Right lobe of liver (tissue), 6 donors: ENCODE results near the gene CGB1. TPM values are rescaled to one million over a fixed set of nuclear protein-coding genes. Genes with fewer than 3 reads are reported as not detected.

Experiments used
- ATAC-seq, 4 donors: fragments of 200-7000 bp; cut with Tn5 transposase; one replicate each; pipeline ENCODE4 v1.9.1; 2020; ENCODE audit warnings: mild to moderate bottlenecking in 4 of 4, moderate library complexity in 4 of 4
- DNase-seq, 3 donors: peaks; one replicate each; pipeline ENCODE4 v3.0.0-alpha.2; 2020
- H3K27ac ChIP-seq, 3 donors: fragments of 200-600 bp; one replicate each; pipeline ENCODE4 v1.8.0; 2022
- H3K27me3 ChIP-seq, 2 donors: fragments of 200-600 bp; one replicate each; pipeline ENCODE4 v1.8.0; 2022
- H3K36me3 ChIP-seq, 4 donors: fragments of 200-600 bp; sonication (generic) in 1 of 4; one replicate each; pipeline versions ENCODE4 v1.5.1 to v1.8.0; 2017 to 2022; ENCODE audit warnings: control low read depth in 1 of 4
- H3K4me1 ChIP-seq, 4 donors: fragments of 200-600 bp; sonication (generic) in 1 of 4; one replicate each; pipeline versions ENCODE4 v1.5.1 to v1.8.0; 2017 to 2022; ENCODE audit warnings: control low read depth in 1 of 4
- H3K4me3 ChIP-seq, 3 donors: fragments of 200-600 bp; one replicate each; pipeline ENCODE4 v1.8.0; 2022
- H3K9me3 ChIP-seq, 4 donors: fragments of 200-600 bp; sonication (generic) in 1 of 4; one replicate each; pipeline versions ENCODE4 v1.5.1 to v1.8.0; 2017 to 2022; ENCODE audit warnings: control low read depth in 1 of 4
- CTCF ChIP-seq, 4 donors: fragments of 200-600 bp in 3 of 4; fragments of 450-650 bp in 1 of 4; IDR thresholded peaks; one replicate each; pipeline versions ENCODE4 v1.5.1 to v1.8.0; 2016 to 2022; ENCODE audit warnings: antibody characterized with exemption in 4 of 4, mild to moderate bottlenecking in 2 of 4
- POLR2A ChIP-seq: fragments of 450-650 bp; IDR thresholded peaks from one replicate; pipeline ENCODE4 v1.6.1; 2017; ENCODE audit warnings: antibody characterized with exemption, mild to moderate bottlenecking
- WGBS: methylation state at CpG from one replicate; pipeline ENCODE4 v1.1.6; 2018; ENCODE audit warnings: low coverage, low lambda C conversion rate; ENCODE audit not compliant: insufficient coverage; ENCODE audit errors: missing lambda C conversion rate; 5-methylcytosine and 5-hydroxymethylcytosine counted together
- intact Hi-C, 2 donors: fragments of 100-400 bp; cut with DNase I; formaldehyde crosslinking; loops; one replicate each; pipeline versions ENCODE4 v1.11.2 to v1.14.1; 2022
- total RNA-seq, 6 experiments: library from RNA; depleted of rRNA in 2 of 6; stranded (reverse); fragments of >200 nt in 2 of 6; fragmentation: NEBNext Ultra II Directional in 3 of 6; extraction: Animal tissue kit (Norgen Biotek cat#: 25700) in 3 of 6; gene quantifications; one replicate each; pipeline versions ENCODE4 v1.1.0 to v1.2.4, GENCODE V29; 2016 to 2023
- donor health status: DM: no; HTN: yes; CAD: no.
- donor health status: DM: no; HTN: no; CAD: no.
- donor health status: DM: no; HTN: no; CAD: no.
- donor health status: DM: no; HTN: yes; CAD: no.
- donor health status: DM: no; HTN: yes; CAD: no.

Gene CGB1
- total RNA-seq, 6 experiments from 2014 or later = not detected

GRCh38 chr19:49004133-49004532 is 32.6 kb downstream of the CGB1 start:
- Histone ChIP-seq H3K9me3 (no peaks in the 10 kb centered on the region), H3K4me1 (no peaks in the 10 kb centered on the region), H3K36me3 (peaks cover 0 to 32% (median 15%) of the 10 kb centered on the region in 4 donors), H3K27ac (no peak overlapping the region), H3K27me3 (no peaks in the 10 kb centered on the region), H3K4me3 (no peak overlapping the region)
- WGBS = 100% methylated on average over 1 of the region's 15 CpGs
- intact Hi-C loops = no loop called here
- TF ChIP-seq POLR2A = no peak
- no peak for DNase-seq
- no peak for ATAC-seq

DNA sequence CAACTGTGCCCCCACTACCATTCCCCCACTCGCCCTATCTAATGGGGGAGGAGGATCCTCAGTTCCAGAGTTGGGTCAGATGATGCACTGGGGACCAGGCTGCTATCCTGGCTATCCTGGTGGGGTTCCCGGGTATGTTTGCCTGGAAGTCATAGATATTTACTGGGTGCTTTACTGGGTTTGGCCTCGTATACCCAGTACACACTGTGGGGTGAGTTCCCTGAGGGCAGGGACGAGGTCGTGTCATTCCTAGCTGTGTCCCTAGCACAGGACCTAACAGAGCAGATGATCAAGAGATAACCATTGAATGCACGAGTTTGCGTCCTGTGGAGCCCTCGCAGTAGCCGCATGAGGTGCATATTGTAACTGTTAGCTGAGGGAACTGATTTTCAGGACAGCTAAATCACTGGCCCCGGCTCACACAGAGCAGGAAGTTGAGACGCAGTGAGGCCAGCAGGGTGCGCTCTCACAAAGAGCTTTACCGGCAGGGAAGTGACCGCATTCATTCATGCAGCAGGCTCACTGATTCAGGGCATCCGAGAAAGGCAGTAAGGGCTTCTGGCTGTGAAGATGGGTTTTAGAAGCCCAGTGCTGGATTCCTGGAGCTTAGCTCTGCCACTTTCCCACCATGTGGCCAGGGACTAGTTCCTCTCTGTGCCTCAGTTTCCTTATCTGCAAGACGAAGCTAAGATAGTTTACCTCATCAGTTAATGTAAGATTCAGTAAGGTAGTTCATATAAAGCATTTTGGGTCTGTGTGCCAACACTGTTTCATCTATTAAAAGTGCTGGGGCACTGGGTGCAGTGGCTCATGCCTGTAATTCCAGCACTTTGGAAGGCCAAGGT is 37.0 kb downstream of the CGB1 start:
- Histone ChIP-seq H3K36me3 (peaks cover 0 to 22% (median 5%) of the 10 kb centered on the region in 4 donors), H3K4me3 (no peak overlapping the region), H3K4me1 (peaks cover 0 to 2% (median under 1%) of the 10 kb centered on the region in 4 donors), H3K27me3 (no peaks in the 10 kb centered on the region), H3K27ac (no peak overlapping the region), H3K9me3 (no peaks in the 10 kb centered on the region)
- TF ChIP-seq POLR2A = no peak
- peak; percentile 34 to 58 (median 50) for TF ChIP-seq CTCF (IDR thresholded peaks at IDR 0.05)
- DNase-seq (peak in 1 of 3 donors; percentile 51), ATAC-seq (peak; percentile 52 to 73 (median 58))
- WGBS = 16% methylated on average over 5 of the region's 16 CpGs
- intact Hi-C loops = no loop called here

DNA sequence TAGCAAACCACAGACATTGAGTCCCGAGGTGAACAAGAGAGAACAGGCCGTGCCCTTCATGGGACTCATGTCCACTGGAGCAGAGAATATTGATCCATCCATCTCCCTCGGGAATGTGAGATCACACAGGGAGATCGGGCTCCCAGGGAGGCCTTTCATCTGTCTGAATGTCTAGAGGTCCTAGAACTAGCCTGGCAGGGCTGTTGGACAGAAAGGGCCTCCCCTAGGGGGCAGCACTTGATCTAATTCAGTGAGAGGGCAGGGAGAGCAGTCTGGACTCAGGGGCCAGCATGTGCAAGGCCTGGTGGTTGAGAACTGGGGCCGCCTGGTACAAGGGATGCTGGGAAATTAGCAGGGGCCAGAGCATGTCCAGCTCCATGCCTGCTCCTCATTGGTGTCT is 38.7 kb downstream of the CGB1 start:
- Histone ChIP-seq H3K27me3 (no peaks in the 10 kb centered on the region), H3K9me3 (no peaks in the 10 kb centered on the region), H3K36me3 (peaks cover 0 to 6% (median 0%) of the 10 kb centered on the region in 4 donors), H3K27ac (no peak overlapping the region), H3K4me1 (peaks cover 0 to 9% (median 6%) of the 10 kb centered on the region in 4 donors), H3K4me3 (no peak overlapping the region)
- intact Hi-C loops = no loop called here
- ATAC-seq (no peak), DNase-seq (peak in 1 of 3 donors; percentile 52)
- TF ChIP-seq CTCF (IDR thresholded peaks at IDR 0.05) = peak in 3 of 4 donors; percentile 32 to 52 (median 36)
- no peak for TF ChIP-seq POLR2A
- no CpG with 5 or more reads among the region's 5 CpGs for WGBS

- ATAC-seq (no peak), DNase-seq (no peak)
- intact Hi-C loops = no loop called here
- Histone ChIP-seq H3K9me3 (no peaks in the 10 kb centered on the region), H3K4me3 (peak overlapping the region; percentile 85 to 89 (median 87)), H3K4me1 (peaks cover 0 to 18% (median 11%) of the 10 kb centered on the region in 4 donors), H3K27ac (peak overlapping the region; percentile 94 to 99 (median 97)), H3K36me3 (no peaks in the 10 kb centered on the region), H3K27me3 (no peaks in the 10 kb centered on the region)
- WGBS = 2% methylated on average over 5 of the region's 13 CpGs
- TF ChIP-seq POLR2A (no peak), CTCF (IDR thresholded peaks at IDR 0.05) (no peak)
Measured at GRCh38 chr19:48994035-48994386, 42.7 kb downstream of the CGB1 start.
